IPS-20b (cell line): ENCODE data around the gene KDM7A.
"Not testable (repeated sequence)": the region's sequence is repeated elsewhere in the genome, so short reads cannot be mapped to it uniquely, and the experiment has no call there.

Experiments used
- H3K27ac ChIP-seq: one replicate; pipeline ENCODE4 v1.5.1; 2013; ENCODE audit warnings: low read length
- H3K27me3 ChIP-seq: 2 replicates; pipeline ENCODE4 v1.6.1; 2013; ENCODE audit warnings: mild to moderate bottlenecking, low read length, inconsistent platforms; ENCODE audit not compliant: insufficient read depth
- H3K36me3 ChIP-seq: 2 replicates; pipeline ENCODE4 v1.6.1; 2013; ENCODE audit warnings: low read depth, mild to moderate bottlenecking, inconsistent platforms, low read length, moderate library complexity; ENCODE audit not compliant: insufficient read depth
- H3K4me1 ChIP-seq: 2 replicates; pipeline ENCODE4 v1.6.1; 2013; ENCODE audit warnings: mild to moderate bottlenecking, control low read depth, inconsistent platforms, low read length, moderate library complexity; ENCODE audit not compliant: insufficient read depth
- H3K4me3 ChIP-seq: 2 replicates; pipeline ENCODE4 v1.5.1; 2013; ENCODE audit warnings: mild to moderate bottlenecking, low read length, inconsistent platforms
- H3K9ac ChIP-seq: 2 replicates; pipeline ENCODE4 v1.6.1; 2013; ENCODE audit warnings: low read depth, mild to moderate bottlenecking, inconsistent platforms, low read length, moderate library complexity
- H3K9me3 ChIP-seq: 2 replicates; pipeline ENCODE4 v1.6.1; 2013; ENCODE audit warnings: mild to moderate bottlenecking, low read depth, low read length, inconsistent platforms; ENCODE audit not compliant: insufficient read depth

Gene KDM7A

GRCh38 chr7:140114817-140115216 lies 62.0 kb downstream of the KDM7A start:
- H3K27ac ChIP-seq, H3K9me3 ChIP-seq, H3K4me3 ChIP-seq, H3K4me1 ChIP-seq, H3K27me3 ChIP-seq, H3K9ac ChIP-seq: not testable (repeated sequence)
- peaks cover 34% of the 10 kb centered on the region for H3K36me3 ChIP-seq

- not testable (repeated sequence) for H3K9me3 ChIP-seq, H3K27me3 ChIP-seq, H3K4me3 ChIP-seq, H3K27ac ChIP-seq, H3K9ac ChIP-seq, H3K4me1 ChIP-seq
- peaks cover 33% of the 10 kb centered on the region for H3K36me3 ChIP-seq
These were observed 68.0 kb downstream of the KDM7A start for GRCh38 chr7:140108777-140109176.

DNA sequence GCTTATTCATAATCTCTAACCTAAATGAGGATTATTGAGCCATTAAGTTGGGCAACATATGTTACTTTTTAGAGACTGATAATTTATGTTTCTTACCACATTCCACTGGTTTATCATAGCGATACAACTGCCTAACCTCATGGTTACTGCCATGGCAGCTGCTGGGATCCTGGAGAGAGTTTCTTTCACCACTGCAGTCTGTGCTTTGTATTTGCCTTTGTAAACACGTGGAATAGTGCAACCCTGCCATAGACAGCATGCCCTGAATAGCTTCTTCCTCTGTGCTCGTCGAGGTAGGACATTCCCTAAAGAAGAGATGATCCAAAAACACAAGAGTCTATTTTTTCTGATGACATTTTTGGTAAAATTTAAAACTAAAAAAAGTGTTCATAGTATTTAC lies 80.3 kb downstream of the KDM7A start:
- Histone ChIP-seq H3K4me1 (no peaks in the 10 kb centered on the region), H3K9ac (no peak overlapping the region), H3K36me3 (peaks cover 86% of the 10 kb centered on the region), H3K4me3 (no peak overlapping the region), H3K27me3 (no peaks in the 10 kb centered on the region), H3K9me3 (no peaks in the 10 kb centered on the region), H3K27ac (no peak overlapping the region)

- H3K4me1 ChIP-seq, result no peaks in the 10 kb centered on the region
- peaks cover 77% of the 10 kb centered on the region for H3K36me3 ChIP-seq
- H3K27ac ChIP-seq, result no peak overlapping the region
- no peaks in the 10 kb centered on the region for H3K9me3 ChIP-seq
- H3K9ac ChIP-seq, result no peak overlapping the region
- no peaks in the 10 kb centered on the region for H3K27me3 ChIP-seq
- no peak overlapping the region for H3K4me3 ChIP-seq
These were observed 83.4 kb downstream of the KDM7A start for GRCh38 chr7:140093375-140093774.

DNA sequence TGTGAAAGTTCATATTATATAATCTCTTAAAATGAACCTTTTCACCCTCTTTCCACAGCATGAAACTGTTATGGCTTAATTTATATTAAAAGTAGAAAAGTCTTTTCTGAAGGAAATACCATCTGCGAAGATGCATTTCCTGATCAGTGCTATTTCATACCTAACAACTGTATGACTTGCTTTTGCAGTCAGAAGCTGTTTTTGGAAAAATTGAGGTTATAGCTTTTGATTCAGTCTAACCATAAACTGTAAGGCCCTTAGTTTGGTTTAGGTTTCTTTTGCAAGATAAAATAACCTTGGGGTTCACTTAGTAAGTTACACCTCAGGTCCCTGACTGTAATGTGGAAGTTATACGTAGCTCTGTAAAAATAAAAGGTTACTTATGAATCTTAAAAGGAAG lies 91.3 kb downstream of the KDM7A start:
- Histone ChIP-seq H3K27ac (no peak overlapping the region), H3K36me3 (peaks cover 4% of the 10 kb centered on the region; the same call in 1 of the 2 replicates), H3K4me1 (peaks cover 6% of the 10 kb centered on the region; the same call in 1 of the 2 replicates), H3K9ac (no peak overlapping the region), H3K4me3 (no peak overlapping the region), H3K9me3 (no peaks in the 10 kb centered on the region), H3K27me3 (no peaks in the 10 kb centered on the region)

DNA sequence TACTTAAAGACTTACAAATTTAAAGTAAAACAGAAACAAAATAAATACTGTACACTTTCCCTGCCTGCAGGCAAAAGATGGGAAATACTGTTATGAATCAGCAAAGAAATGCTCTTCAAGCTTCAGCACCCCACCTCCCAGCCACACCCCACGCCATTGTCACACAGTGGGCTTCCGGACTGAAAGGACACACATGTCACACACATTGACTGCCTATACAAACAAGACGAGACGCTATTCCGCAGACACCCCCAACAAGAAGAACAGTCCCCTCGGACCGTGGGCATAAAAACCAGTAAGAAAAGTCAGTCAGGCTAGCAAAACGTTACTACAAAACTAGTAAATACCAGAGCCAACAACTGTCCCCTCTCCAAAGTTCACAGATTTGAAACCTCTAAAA lies 91.8 kb downstream of the KDM7A start:
- Histone ChIP-seq H3K4me3 (no peak overlapping the region), H3K4me1 (peaks cover 6% of the 10 kb centered on the region; the same call in 1 of the 2 replicates), H3K36me3 (peaks cover 2% of the 10 kb centered on the region; the same call in 1 of the 2 replicates), H3K27me3 (no peaks in the 10 kb centered on the region), H3K9ac (no peak overlapping the region), H3K9me3 (no peaks in the 10 kb centered on the region), H3K27ac (no peak overlapping the region)

DNA sequence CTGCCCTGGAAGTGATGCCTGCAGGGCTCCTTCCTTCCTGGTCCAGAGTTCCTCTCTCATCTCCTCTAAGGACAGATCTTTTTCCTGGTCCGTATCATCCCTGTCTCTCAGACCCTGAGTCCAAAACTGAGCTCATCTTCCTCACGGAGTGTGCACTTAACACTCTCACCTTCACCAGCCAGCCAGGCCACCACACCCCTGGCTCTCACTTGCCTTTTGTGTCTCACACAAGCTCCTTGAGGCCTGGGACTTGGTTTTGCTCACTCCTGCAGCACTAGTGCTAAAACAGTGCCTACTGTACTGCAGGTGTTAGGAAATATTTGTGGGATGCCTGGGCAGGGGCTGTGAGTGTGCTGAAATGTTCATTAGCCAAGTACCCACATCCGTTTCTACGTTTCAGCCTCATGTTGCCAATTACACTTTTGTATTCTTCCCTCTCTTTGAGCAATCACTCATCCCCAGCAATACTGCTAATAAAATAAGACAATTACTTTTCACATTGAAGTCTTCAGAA lies 92.6 kb downstream of the KDM7A start:
- H3K4me1 ChIP-seq, result peaks cover 6% of the 10 kb centered on the region; the same call in 1 of the 2 replicates
- no peak overlapping the region for H3K9ac ChIP-seq
- H3K36me3 ChIP-seq, result no peaks in the 10 kb centered on the region
- H3K4me3 ChIP-seq, result no peak overlapping the region
- H3K9me3 ChIP-seq, result no peaks in the 10 kb centered on the region
- H3K27me3 ChIP-seq, result no peaks in the 10 kb centered on the region
- H3K27ac ChIP-seq, result no peak overlapping the region

DNA sequence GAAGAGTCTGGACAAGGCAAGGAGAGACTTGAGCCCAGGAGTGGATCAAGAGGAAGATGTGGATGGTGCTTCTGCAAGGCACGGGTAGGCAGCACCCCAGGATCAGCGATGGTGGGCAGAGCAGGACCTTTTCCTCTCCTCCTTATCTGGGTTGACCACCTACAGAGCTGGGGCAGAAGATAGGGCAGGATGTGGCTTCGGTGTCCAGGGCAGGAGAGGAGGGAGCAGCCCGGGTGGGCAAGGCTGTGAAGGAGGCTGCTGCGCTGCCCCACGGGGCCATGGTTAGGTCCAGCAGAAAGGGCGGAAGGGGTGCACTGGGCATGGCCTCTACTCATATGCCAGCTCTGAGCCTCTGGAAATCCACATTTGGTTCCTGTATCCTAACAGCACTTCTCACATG lies 94.0 kb downstream of the KDM7A start:
- H3K27me3 ChIP-seq, result no peaks in the 10 kb centered on the region
- no peak overlapping the region for H3K9ac ChIP-seq
- no peak overlapping the region for H3K27ac ChIP-seq
- peaks cover 6% of the 10 kb centered on the region; the same call in 1 of the 2 replicates for H3K4me1 ChIP-seq
- H3K9me3 ChIP-seq, result no peaks in the 10 kb centered on the region
- no peak overlapping the region for H3K4me3 ChIP-seq
- no peaks in the 10 kb centered on the region for H3K36me3 ChIP-seq

DNA sequence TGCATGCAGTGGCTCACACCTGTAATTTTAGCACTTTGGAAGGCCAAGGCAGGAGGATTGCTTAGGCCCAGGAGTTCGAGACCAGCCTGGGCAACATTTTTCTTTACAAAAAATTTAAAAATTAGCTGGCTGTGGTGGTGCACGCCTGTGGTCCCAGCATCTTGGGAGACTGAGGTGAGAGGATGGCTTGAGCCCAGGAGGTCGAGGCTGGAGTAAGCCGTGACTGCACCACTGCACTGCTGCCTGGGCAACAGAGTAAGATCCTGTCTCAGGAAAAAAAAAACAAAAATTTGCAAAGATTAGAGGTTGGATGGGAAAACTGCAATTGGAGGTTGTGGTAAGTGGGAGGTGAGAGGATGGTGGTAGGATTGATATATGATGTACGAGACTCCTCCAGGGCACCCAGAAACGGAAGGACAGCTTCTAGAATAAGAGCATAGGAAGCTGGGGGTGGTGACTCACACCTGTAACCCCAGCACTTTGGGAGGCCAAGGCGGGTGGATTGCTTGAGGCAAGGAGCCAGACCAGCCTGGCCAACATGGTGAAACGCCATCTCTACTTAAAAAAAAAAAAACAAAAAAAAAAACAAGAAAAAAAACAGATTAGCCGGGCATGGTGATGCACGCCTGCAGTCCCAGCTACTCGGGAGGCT lies 94.9 kb downstream of the KDM7A start:
- H3K9me3 ChIP-seq, result no peaks in the 10 kb centered on the region
- no peak overlapping the region for H3K4me3 ChIP-seq
- no peak overlapping the region for H3K27ac ChIP-seq
- no peaks in the 10 kb centered on the region for H3K36me3 ChIP-seq
- H3K4me1 ChIP-seq, result peaks cover 3% of the 10 kb centered on the region; the same call in 1 of the 2 replicates
- H3K9ac ChIP-seq, result no peak overlapping the region
- H3K27me3 ChIP-seq, result no peaks in the 10 kb centered on the region

GRCh38 chr7:140080919-140081318 lies 95.9 kb downstream of the KDM7A start:
- Histone ChIP-seq H3K4me1 (no peaks in the 10 kb centered on the region), H3K4me3 (no peak overlapping the region), H3K9me3 (no peaks in the 10 kb centered on the region), H3K27me3 (no peaks in the 10 kb centered on the region), H3K36me3 (no peaks in the 10 kb centered on the region), H3K9ac (no peak overlapping the region), H3K27ac (no peak overlapping the region)

DNA sequence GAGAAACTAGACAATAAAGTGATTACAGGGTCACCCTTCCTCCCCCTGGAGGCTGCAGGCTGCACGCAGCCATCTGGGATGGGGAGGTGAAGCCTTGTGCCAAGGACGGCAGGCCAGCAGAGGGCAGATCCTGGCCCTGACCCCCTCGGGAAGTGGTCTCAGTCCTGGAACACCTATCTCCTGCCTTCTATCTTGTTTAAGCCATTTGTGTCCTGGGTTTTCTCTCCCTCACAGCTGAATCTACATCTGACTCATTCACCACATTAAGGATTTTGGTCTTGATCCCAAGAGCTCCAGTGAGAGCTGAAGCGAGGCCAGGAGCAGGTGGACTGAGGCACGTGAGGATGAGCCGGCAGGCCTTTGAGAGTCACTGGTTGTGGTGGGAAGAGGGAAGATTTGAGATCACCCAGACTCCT lies 97.7 kb downstream of the KDM7A start:
- no peaks in the 10 kb centered on the region for H3K9me3 ChIP-seq
- no peaks in the 10 kb centered on the region for H3K36me3 ChIP-seq
- no peaks in the 10 kb centered on the region for H3K27me3 ChIP-seq
- H3K27ac ChIP-seq, result no peak overlapping the region
- no peak overlapping the region for H3K9ac ChIP-seq
- H3K4me1 ChIP-seq, result no peaks in the 10 kb centered on the region
- H3K4me3 ChIP-seq, result no peak overlapping the region

DNA sequence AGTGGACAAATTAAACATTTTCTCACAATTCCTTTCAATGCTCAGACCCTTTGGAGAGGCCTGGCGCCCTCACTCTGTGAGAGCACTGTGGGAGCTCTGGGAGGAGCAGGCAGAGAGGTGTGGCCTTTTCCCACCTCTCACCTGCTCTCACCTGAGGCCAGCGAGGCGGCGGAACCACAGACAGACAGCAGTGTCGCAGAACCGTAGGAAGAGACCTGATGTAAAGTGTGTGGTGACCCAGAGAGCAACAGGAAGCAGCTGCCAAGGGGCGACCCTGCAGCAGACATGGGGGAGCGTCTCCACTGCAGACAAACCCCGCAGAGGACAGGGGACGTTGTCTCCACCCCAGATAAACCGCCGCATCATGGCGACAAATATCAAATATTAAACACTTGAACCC lies 98.4 kb downstream of the KDM7A start:
- H3K9me3 ChIP-seq, result no peaks in the 10 kb centered on the region
- no peaks in the 10 kb centered on the region for H3K4me1 ChIP-seq
- no peak overlapping the region for H3K9ac ChIP-seq
- no peaks in the 10 kb centered on the region for H3K27me3 ChIP-seq
- H3K36me3 ChIP-seq, result no peaks in the 10 kb centered on the region
- no peak overlapping the region for H3K4me3 ChIP-seq
- H3K27ac ChIP-seq, result no peak overlapping the region
